Esophagus muscularis mucosa (tissue), 4 donors: ENCODE data around the gene AFTPH. TPM values are rescaled to one million over a fixed set of nuclear protein-coding genes. Genes with fewer than 3 reads are reported as not detected.

ENCODE experiments used
- DNase-seq: peaks from one replicate; pipeline ENCODE4 v3.0.0-alpha.2; 2017; ENCODE audit errors: extremely low spot score
- H3K27ac ChIP-seq, 4 donors: fragments of 200-600 bp; sonication (generic); replicated peaks in 1 of 4; 1 replicate in 3 of 4; 2 replicates in 1 of 4; pipeline ENCODE4 v1.5.1; 2016 to 2019; ENCODE audit warnings: mild to moderate bottlenecking in 1 of 4
- H3K27me3 ChIP-seq, 4 donors: fragments of 200-600 bp; sonication (generic); one replicate each; pipeline versions ENCODE4 v1.5.1 to v1.6.0; 2016 to 2019
- H3K36me3 ChIP-seq, 4 donors: fragments of 200-600 bp; sonication (generic); one replicate each; pipeline ENCODE4 v1.5.1; 2016 to 2019
- H3K4me1 ChIP-seq, 4 donors: fragments of 200-600 bp; sonication (generic); one replicate each; pipeline ENCODE4 v1.5.1; 2016 to 2019
- H3K4me3 ChIP-seq, 4 donors: fragments of 200-600 bp; sonication (generic); 1 replicate in 2 of 4; 2 replicates in 2 of 4; pipeline ENCODE4 v1.5.1; 2016 to 2019; ENCODE audit warnings: mild to moderate bottlenecking in 4 of 4, moderate library complexity in 1 of 4
- H3K9me3 ChIP-seq, 4 donors: fragments of 200-600 bp; sonication (generic); 1 replicate in 3 of 4; 2 replicates in 1 of 4; pipeline ENCODE4 v1.5.1; 2016 to 2019
- CTCF ChIP-seq, 3 experiments: fragments of 200-600 bp in 2 of 3; fragments of 450-650 bp in 1 of 3; sonication (generic) in 2 of 3; IDR thresholded peaks; one replicate each; pipeline ENCODE4 v1.5.1; 2017 to 2019; ENCODE audit warnings: antibody characterized with exemption in 3 of 3, mild to moderate bottlenecking in 2 of 3, moderate library complexity in 1 of 3
- EP300 ChIP-seq: sonication (generic); formaldehyde crosslinking; IDR thresholded peaks from one replicate; pipeline ENCODE4 v1.6.1; 2017; ENCODE audit warnings: antibody characterized with exemption
- POLR2A ChIP-seq: fragments of 450-650 bp; IDR thresholded peaks from one replicate; pipeline ENCODE4 v1.6.1; 2017; ENCODE audit warnings: antibody characterized with exemption, moderate library complexity, mild to moderate bottlenecking, low read depth
- POLR2AphosphoS5 ChIP-seq, 2 donors: sonication (generic); formaldehyde crosslinking; IDR thresholded peaks; one replicate each; pipeline ENCODE4 v1.6.1; 2017; ENCODE audit warnings: antibody characterized with exemption in 2 of 2
- WGBS: methylation state at CpG from one replicate; pipeline ENCODE4 v1.1.5; 2018; 5-methylcytosine and 5-hydroxymethylcytosine counted together
- intact Hi-C: fragments of 100-400 bp; cut with DNase I; formaldehyde crosslinking; loops from one replicate; pipeline ENCODE4 v1.15.1; 2023
- total RNA-seq, 4 donors: library from RNA; depleted of rRNA; stranded (reverse); fragments of >200 nt; gene quantifications; one replicate each; pipeline versions ENCODE4 v1.1.0 to v1.2.1, GENCODE V29; 2016

Gene AFTPH
- total RNA-seq, 4 donors from 2014 or later: 27.5 to 36.1 (median 35.7) TPM

- intact Hi-C loops: no loop called here
- Histone ChIP-seq H3K4me1 (peaks cover 0 to 9% (median 3%) of the 10 kb centered on the region in 4 donors), H3K27ac (no peak overlapping the region), H3K4me3 (no peak overlapping the region), H3K36me3 (no peaks in the 10 kb centered on the region), H3K27me3 (no peaks in the 10 kb centered on the region), H3K9me3 (no peaks in the 10 kb centered on the region)
- TF ChIP-seq CTCF (IDR thresholded peaks at IDR 0.05): no peak
- no peak for TF ChIP-seq EP300
- no peak for TF ChIP-seq POLR2A
- no peak for TF ChIP-seq POLR2AphosphoS5 (IDR thresholded peaks at IDR 0.05)
- DNase-seq: no peak
- 61% methylated on average over 3 of the region's 3 CpGs for WGBS
Observed at GRCh38 chr2:64599469-64599868, 75.3 kb downstream of the AFTPH start.

- H3K27me3 ChIP-seq: no peaks in the 10 kb centered on the region
- TF ChIP-seq POLR2AphosphoS5 (IDR thresholded peaks at IDR 0.05) (no peak), POLR2A (no peak), CTCF (IDR thresholded peaks at IDR 0.05) (no peak)
- H3K4me3 ChIP-seq: no peak overlapping the region
- DNase-seq: no peak
- WGBS: 83% methylated on average over 8 of the region's 8 CpGs
- no peaks in the 10 kb centered on the region for H3K9me3 ChIP-seq
- intact Hi-C loops: no loop called here
- no peaks in the 10 kb centered on the region for H3K36me3 ChIP-seq
- H3K27ac ChIP-seq: no peak overlapping the region
- peaks cover 4 to 18% (median 9%) of the 10 kb centered on the region in 4 donors for H3K4me1 ChIP-seq
Observed at GRCh38 chr2:64601034-64601754, 77.1 kb downstream of the AFTPH start.

DNA sequence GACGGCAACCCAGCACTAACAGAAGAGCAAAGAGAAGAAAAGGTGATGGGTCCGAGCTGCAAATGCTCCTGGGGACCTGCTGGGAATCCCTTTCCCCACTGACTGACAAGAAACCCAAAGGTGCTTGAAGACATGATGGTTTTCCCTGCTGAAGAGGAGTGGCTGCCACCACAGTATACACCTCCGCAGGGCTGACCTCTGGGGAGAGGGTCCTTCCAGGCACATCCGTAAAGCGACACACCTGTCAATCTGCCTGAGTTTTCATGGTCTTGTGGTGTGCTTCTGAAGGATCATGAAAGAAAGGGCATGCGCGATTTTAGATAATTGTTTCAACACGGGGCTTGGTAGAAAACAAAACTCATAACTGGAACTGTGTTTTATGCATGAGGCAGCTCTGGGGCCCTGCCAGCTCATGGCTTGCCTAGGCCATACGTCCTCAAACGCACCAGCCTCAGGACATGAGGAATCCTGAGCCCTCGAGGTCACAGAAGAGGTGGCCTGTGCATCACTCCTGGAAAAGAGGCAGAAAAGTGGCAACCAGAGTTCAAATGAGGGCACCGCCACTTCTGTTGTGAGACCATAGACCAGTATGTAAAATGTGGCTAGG lies 77.8 kb downstream of the AFTPH start:
- intact Hi-C loops: no loop called here
- Histone ChIP-seq H3K4me3 (no peak overlapping the region), H3K27ac (no peak overlapping the region), H3K27me3 (no peaks in the 10 kb centered on the region), H3K4me1 (peaks cover 4 to 23% (median 9%) of the 10 kb centered on the region in 4 donors), H3K9me3 (no peaks in the 10 kb centered on the region), H3K36me3 (no peaks in the 10 kb centered on the region)
- 84% methylated on average over 12 of the region's 12 CpGs for WGBS
- no peak for DNase-seq
- TF ChIP-seq POLR2AphosphoS5 (IDR thresholded peaks at IDR 0.05) (no peak), CTCF (IDR thresholded peaks at IDR 0.05) (no peak)

- 89% methylated on average over 11 of the region's 11 CpGs for WGBS
- intact Hi-C loops: no loop called here
Observed at GRCh38 chr2:64602436-64602835, 78.3 kb downstream of the AFTPH start.

More at GRCh38 chr2:64602436-64602835, 78.3 kb downstream of the AFTPH start:
- H3K4me1 ChIP-seq: peaks cover 4 to 25% (median 12%) of the 10 kb centered on the region in 4 donors
- no peak overlapping the region for H3K27ac ChIP-seq
- no peak overlapping the region for H3K4me3 ChIP-seq
- TF ChIP-seq EP300 (no peak), POLR2AphosphoS5 (IDR thresholded peaks at IDR 0.05) (no peak), POLR2A (no peak), CTCF (IDR thresholded peaks at IDR 0.05) (no peak)
- no peaks in the 10 kb centered on the region for H3K9me3 ChIP-seq
- H3K27me3 ChIP-seq: no peaks in the 10 kb centered on the region
- DNase-seq: no peak
- no peaks in the 10 kb centered on the region for H3K36me3 ChIP-seq
